RWPE2 (cell line): ENCODE data around the gene IFNK.
"Not testable (repeated sequence)": the region's sequence is repeated elsewhere in the genome, so short reads cannot be mapped to it uniquely, and the experiment has no call there.

Experiments
- ATAC-seq: fragments of 200-7000 bp; cut with Tn5 transposase; 3 replicates; pipeline ENCODE4 v1.9.1; 2021; ENCODE audit warnings: low read depth
- DNase-seq: peaks from one replicate; pipeline ENCODE4 v3.0.0-alpha.2; 2020; ENCODE audit warnings: low spot score
- H3K27ac ChIP-seq: fragments of 450-650 bp; 2 replicates; pipeline ENCODE4 v1.5.1; 2017; ENCODE audit warnings: mild to moderate bottlenecking; ENCODE audit not compliant: poor library complexity, severe bottlenecking
- H3K27me3 ChIP-seq: fragments of 250-450 bp; sonication (Bioruptor Pico); 2 replicates; pipeline ENCODE4 v1.5.1; 2021; ENCODE audit warnings: mild to moderate bottlenecking, moderate library complexity; ENCODE audit not compliant: insufficient read depth, poor library complexity, severe bottlenecking
- H3K36me3 ChIP-seq: fragments of 250-450 bp; sonication (Bioruptor Pico); 2 replicates; pipeline ENCODE4 v1.5.1; 2020; ENCODE audit warnings: low read depth, mild to moderate bottlenecking, moderate library complexity
- H3K4me1 ChIP-seq: fragments of 250-450 bp; sonication (Bioruptor Pico); 2 replicates; pipeline ENCODE4 v1.5.1; 2021; ENCODE audit warnings: mild to moderate bottlenecking, moderate library complexity; ENCODE audit not compliant: insufficient read depth, poor library complexity, severe bottlenecking
- H3K4me3 ChIP-seq: fragments of 250-450 bp; sonication (Bioruptor Pico); 2 replicates; pipeline ENCODE4 v1.5.1; 2021; ENCODE audit warnings: mild to moderate bottlenecking, moderate library complexity; ENCODE audit not compliant: severe bottlenecking
- H3K9me3 ChIP-seq: fragments of 250-450 bp; sonication (Bioruptor Pico); 2 replicates; pipeline ENCODE4 v1.5.1; 2021; ENCODE audit warnings: mild to moderate bottlenecking, moderate library complexity; ENCODE audit not compliant: severe bottlenecking
- TF ChIP-seq, protein P1 (sequence below): fragments of 450-650 bp; IDR thresholded peaks from one replicate; pipeline ENCODE4 v1.5.1; 2017; ENCODE audit warnings: mild to moderate bottlenecking, moderate library complexity; ENCODE audit not compliant: poor library complexity, severe bottlenecking

The IFNK gene

DNA sequence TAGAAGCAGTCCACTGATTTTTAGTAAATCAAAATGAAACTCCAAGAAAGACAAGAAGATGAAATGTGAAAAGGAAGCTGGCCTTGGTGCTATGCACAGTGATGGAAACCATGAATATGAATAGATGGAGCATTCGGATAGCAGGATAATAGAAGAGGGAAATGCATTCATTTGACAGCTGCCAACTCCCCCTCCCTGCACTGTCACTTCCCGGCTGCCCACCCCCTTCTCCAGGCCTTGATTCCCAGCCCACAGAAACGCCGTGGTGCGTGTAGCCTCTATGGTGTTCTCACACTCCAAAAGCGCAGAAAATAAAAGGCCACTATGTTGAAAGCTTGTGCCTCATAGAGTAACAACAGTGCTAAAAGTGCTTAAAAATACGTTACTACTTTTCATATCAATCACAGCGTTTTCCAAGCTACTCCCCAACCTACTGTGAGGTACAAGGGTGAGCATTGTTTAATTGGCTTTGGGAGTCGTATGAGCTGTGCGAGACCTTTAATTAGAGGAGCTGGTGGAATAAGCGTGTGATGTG, 26.1 kb upstream of the IFNK start:
- H3K4me3 ChIP-seq, result no peak overlapping the region
- H3K36me3 ChIP-seq, result 0 out of 2 replicates have a peak, but pooled peaks cover 4% of the 10 kb centered on the region
- no peaks in the 10 kb centered on the region for H3K27me3 ChIP-seq
- ATAC-seq (no peak), DNase-seq (no peak)
- TF ChIP-seq, protein P1, sequence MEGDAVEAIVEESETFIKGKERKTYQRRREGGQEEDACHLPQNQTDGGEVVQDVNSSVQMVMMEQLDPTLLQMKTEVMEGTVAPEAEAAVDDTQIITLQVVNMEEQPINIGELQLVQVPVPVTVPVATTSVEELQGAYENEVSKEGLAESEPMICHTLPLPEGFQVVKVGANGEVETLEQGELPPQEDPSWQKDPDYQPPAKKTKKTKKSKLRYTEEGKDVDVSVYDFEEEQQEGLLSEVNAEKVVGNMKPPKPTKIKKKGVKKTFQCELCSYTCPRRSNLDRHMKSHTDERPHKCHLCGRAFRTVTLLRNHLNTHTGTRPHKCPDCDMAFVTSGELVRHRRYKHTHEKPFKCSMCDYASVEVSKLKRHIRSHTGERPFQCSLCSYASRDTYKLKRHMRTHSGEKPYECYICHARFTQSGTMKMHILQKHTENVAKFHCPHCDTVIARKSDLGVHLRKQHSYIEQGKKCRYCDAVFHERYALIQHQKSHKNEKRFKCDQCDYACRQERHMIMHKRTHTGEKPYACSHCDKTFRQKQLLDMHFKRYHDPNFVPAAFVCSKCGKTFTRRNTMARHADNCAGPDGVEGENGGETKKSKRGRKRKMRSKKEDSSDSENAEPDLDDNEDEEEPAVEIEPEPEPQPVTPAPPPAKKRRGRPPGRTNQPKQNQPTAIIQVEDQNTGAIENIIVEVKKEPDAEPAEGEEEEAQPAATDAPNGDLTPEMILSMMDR, result no peak
- H3K4me1 ChIP-seq, result peaks cover 54% of the 10 kb centered on the region
- peak overlapping the region; percentile 100 for H3K27ac ChIP-seq
- H3K9me3 ChIP-seq, result no peaks in the 10 kb centered on the region

DNA sequence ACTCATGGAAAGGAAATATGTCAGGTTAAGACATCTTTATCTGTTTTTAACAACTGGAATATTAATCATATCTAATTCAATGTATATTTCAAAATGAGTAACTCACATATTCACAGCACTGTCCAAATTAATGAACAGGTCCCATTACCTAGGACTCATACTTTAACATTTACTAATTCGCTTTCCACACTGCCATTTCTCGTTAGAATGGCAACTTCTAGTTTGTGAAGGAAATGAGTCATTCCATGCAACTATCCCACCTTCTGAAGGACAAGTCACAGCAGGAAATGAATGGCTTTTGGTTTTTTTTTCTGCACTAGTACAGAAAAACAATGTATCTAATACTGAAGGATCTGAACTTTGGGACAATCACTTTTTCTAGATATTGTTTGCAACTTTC, 24.6 kb upstream of the IFNK start:
- no peak for DNase-seq
- no peaks in the 10 kb centered on the region for H3K27me3 ChIP-seq
- TF ChIP-seq, protein P1, result no peak
- no peaks in the 10 kb centered on the region for H3K9me3 ChIP-seq
- 0 out of 2 replicates have a peak, but pooled peaks cover 4% of the 10 kb centered on the region for H3K36me3 ChIP-seq
- peak; percentile 87 for ATAC-seq
- peaks cover 51% of the 10 kb centered on the region for H3K4me1 ChIP-seq
- no peak overlapping the region for H3K4me3 ChIP-seq
- peak overlapping the region; percentile 100 for H3K27ac ChIP-seq

DNA sequence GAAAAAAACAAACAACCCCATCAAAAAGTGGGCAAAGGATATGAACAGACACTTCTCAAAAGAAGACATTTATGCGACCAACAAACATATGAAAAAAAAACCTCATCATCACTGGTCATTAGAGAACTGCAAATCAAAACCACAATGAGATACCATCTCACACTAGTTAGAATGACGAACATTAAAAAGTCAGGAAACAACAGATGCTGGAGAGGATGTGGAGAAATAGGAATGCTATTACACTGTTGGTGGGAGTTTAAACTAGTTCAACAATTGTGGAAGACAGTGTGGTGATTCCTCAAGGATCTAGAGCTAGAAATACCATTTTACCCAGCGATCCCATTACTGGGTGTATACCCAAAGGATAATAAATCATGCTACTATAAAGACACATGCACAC, 23.2 kb upstream of the IFNK start:
- not testable (repeated sequence) for H3K27me3 ChIP-seq, H3K9me3 ChIP-seq, ATAC-seq, DNase-seq, H3K36me3 ChIP-seq, H3K4me3 ChIP-seq
- peak overlapping the region; percentile 100 for H3K27ac ChIP-seq
- H3K4me1 ChIP-seq, result peaks cover 55% of the 10 kb centered on the region

DNA sequence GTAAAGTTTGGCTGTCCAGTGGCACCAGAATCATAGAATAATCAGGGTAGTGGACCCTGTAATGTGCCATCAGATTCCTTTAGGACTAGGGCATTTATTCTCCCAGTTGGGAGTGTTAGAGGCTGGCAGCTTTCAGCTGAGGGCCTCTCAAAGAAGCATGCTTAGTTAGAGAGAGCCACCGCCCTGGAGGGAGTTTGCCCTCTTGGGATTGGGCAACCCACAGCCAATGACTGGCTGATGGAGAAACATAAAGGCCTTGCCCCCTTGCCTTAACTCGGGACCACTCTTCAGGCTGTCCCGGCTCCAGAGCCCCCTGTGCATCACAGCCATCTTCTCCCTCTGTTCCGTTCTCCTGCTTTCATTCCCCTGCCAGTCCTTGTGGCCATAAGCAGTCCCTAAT, 20.5 kb upstream of the IFNK start:
- Histone ChIP-seq H3K36me3 (peaks cover 6% of the 10 kb centered on the region; the same call in 1 of the 2 replicates), H3K27ac (peak overlapping the region; percentile 100), H3K27me3 (no peaks in the 10 kb centered on the region), H3K9me3 (no peaks in the 10 kb centered on the region), H3K4me1 (peaks cover 34% of the 10 kb centered on the region), H3K4me3 (no peak overlapping the region)
- DNase-seq, result no peak
- ATAC-seq, result no peak
- TF ChIP-seq, protein P1, result no peak

DNA sequence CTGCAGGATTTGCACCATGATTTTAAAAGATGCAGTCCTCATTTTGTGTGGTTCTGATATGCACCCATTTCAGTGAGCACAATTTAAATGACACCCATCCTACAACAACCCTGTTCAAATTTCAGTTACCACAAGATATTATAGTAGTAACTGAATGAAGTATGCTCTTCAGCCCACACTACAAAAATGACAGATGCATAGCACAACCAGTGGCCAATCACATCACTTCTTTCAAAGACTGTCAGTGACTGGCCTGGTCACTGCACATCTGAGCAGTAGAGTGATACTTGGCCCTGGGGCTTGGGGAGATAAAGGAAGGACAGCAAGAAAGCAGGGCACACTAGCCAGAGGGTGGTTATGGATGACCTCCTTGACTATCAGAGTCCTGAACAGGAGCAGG, 19.8 kb upstream of the IFNK start:
- Histone ChIP-seq H3K9me3 (no peaks in the 10 kb centered on the region), H3K4me1 (peaks cover 28% of the 10 kb centered on the region), H3K36me3 (peaks cover 10% of the 10 kb centered on the region; the same call in 1 of the 2 replicates), H3K27ac (peak overlapping the region; percentile 100), H3K4me3 (no peak overlapping the region), H3K27me3 (no peaks in the 10 kb centered on the region)
- ATAC-seq (no peak), DNase-seq (no peak)
- TF ChIP-seq, protein P1, result no peak
